HepG2 (cell line): ENCODE data around the gene CD6.

Source experiments
- ATF1 ChIP-seq: IDR thresholded peaks from 2 replicates; pipeline ENCODE4 v1.6.1; 2016; ENCODE audit warnings: mild to moderate bottlenecking, control low read depth
- CEBPB ChIP-seq: IDR thresholded peaks from 2 replicates; pipeline ENCODE4 v1.6.1; 2011; ENCODE audit warnings: low read depth, low read length, improper control_type of control experiment, borderline replicate concordance
- CTCF ChIP-seq: sonication (generic); formaldehyde crosslinking; IDR thresholded peaks from 2 replicates; pipeline ENCODE4 v1.5.0; 2020; ENCODE audit warnings: mild to moderate bottlenecking, missing genetic modification reagents, moderate library complexity
- FOSL2 ChIP-seq: sonication (generic); formaldehyde crosslinking; IDR thresholded peaks from 2 replicates; pipeline ENCODE4 v1.4.0; 2020; ENCODE audit warnings: missing genetic modification reagents
- MIER3 ChIP-seq: IDR thresholded peaks from 2 replicates; pipeline ENCODE4 v1.6.1; 2016; ENCODE audit warnings: missing compliant biosample characterization, borderline replicate concordance
- NR2F1 ChIP-seq, 2 experiments: fragments of 450-650 bp in 1 of 2; formaldehyde crosslinking in 1 of 2; IDR thresholded peaks; 2 replicates each; pipeline versions ENCODE4 v1.5.0 to v1.6.1; 2016 to 2020; ENCODE audit warnings: mild to moderate bottlenecking in 1 of 2, missing compliant biosample characterization in 1 of 2, missing genetic modification reagents in 1 of 2, moderate library complexity in 1 of 2
- POLR2A ChIP-seq, 2 experiments: IDR thresholded peaks; 2 replicates each; pipeline ENCODE4 v1.6.1; 2011; ENCODE audit warnings: low read depth in 2 of 2, low read length in 2 of 2, mild to moderate bottlenecking in 1 of 2, moderate library complexity in 1 of 2; ENCODE audit not compliant: insufficient read depth in 1 of 2
- RBM39 ChIP-seq: fragments of 200-400 bp; formaldehyde crosslinking; IDR thresholded peaks from one replicate; pipeline ENCODE4 v1.6.1; 2018; ENCODE audit warnings: antibody characterized with exemption, mild to moderate bottlenecking, low read depth, low read length; ENCODE audit not compliant: poor library complexity, severe bottlenecking
- RFX5 ChIP-seq: IDR thresholded peaks from 2 replicates; pipeline ENCODE4 v1.6.1; 2011; ENCODE audit warnings: low read depth, low read length, improper control_type of control experiment
- TAF1 ChIP-seq: sonication (generic); formaldehyde crosslinking; IDR thresholded peaks from 2 replicates; pipeline ENCODE4 v1.4.0; 2020; ENCODE audit warnings: missing genetic modification reagents
- ZBTB8A ChIP-seq: sonication (generic); formaldehyde crosslinking; IDR thresholded peaks from 2 replicates; pipeline ENCODE4 v1.4.0; 2020; ENCODE audit warnings: mild to moderate bottlenecking, low read depth, missing genetic modification reagents, borderline replicate concordance
- ZNF678 ChIP-seq: sonication (generic); formaldehyde crosslinking; IDR thresholded peaks from 2 replicates; pipeline ENCODE4 v1.4.0; 2020; ENCODE audit warnings: mild to moderate bottlenecking, missing genetic modification reagents

GRCh38 chr11:60985501-60985900 lies 14.0 kb downstream of the CD6 start:
- TF ChIP-seq RFX5 (no peak), ATF1 (CRISPR knock-in tag) (no peak), MIER3 (no peak), POLR2A (IDR thresholded peaks at IDR 0.05; ENCODE audit: insufficient read depth in 1 of 2, low read depth in 2 of 2, low read length in 2 of 2) (no peak), TAF1 (CRISPR knock-in tag) (no peak), CTCF (CRISPR knock-in tag) (no peak), ZBTB8A (CRISPR knock-in tag) (no peak), RBM39 (no peak), CEBPB (no peak), FOSL2 (CRISPR knock-in tag) (no peak), NR2F1 (CRISPR knock-in tag; IDR thresholded peaks at IDR 0.05) (no peak), ZNF678 (CRISPR knock-in tag) (no peak)
